NCI-H446 treated with DMSO at 0.1 percent for 48 hours (cell line): Measurements from ENCODE around the gene MKLN1.
"Not testable (repeated sequence)": the region's sequence is repeated elsewhere in the genome, so short reads cannot be mapped to it uniquely, and the experiment has no call there.

Experiments used
- DNase-seq: peaks from one replicate; lab custom pipeline; 2025; lab: John Stamatoyannopoulos, UW

Gene MKLN1

DNA sequence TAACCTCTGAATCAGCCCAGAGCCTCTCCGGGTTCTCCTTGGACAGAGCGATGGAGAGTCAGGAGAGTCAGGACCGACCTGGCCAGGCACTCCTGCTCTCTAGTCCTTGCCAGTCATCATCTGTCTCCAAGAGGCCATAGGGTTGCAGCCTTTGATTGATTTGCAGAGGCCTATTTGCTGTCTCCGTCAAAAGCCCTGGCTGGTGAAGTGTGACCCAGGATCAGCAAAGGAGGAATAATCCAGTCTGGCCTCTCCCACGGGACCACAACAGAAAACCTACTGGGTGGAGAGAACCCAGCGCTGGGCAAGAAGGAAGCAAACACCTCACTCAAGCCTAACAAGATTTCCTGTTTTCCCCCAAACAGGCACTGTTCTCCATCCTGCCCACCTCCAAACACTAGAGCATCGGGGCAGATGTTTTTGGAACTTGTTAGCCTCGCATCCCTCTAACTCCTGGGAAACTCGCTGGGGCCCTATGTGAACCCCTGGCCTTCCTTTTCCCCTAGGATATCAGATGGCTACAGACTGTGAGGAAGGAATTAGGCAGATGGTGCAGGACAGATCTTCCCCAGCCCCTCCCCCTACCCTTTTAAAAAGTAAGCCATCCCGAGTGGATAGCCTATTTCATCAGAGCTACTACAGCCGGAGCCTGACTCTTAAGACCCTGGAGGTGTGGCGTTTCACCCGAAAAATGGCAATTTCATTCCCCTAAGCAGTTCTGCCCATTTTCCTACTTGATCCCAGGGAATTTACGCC lies 174.4 kb downstream of the MKLN1 start:
- DNase-seq, result no peak

DNA sequence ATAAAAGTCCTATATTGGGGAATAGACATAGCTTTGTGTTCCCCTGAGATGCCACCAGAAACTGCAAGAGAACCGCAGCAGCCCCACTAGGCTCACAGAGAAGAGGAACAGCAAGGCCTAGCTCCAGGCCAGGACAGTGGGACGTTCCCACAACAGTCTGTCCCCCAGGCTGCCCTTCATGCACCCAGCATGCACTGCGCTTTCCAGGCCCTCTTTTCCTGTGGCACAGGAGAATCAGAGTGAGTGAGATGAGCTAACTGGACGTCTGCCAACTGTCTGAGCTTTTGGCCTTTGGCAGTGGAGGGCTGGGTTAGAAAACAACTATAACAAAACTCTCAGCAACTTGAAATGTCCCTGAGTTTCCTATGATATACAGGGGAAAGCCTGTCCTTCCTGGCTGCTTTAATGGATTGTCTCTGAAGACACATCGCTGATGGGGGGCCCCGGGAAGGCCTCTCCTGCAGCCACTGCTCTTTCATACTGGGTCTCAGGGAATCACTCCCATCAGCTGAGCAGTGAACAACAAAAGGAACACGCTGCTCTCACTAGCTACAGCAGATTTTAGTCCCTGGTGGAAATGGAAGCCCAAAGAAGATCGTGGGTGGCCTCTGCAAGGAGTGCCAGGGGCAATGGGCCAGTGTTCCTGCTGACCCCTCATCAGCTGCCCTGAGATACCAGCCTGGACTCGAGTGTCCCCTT lies 175.3 kb downstream of the MKLN1 start:
- no peak for DNase-seq

DNA sequence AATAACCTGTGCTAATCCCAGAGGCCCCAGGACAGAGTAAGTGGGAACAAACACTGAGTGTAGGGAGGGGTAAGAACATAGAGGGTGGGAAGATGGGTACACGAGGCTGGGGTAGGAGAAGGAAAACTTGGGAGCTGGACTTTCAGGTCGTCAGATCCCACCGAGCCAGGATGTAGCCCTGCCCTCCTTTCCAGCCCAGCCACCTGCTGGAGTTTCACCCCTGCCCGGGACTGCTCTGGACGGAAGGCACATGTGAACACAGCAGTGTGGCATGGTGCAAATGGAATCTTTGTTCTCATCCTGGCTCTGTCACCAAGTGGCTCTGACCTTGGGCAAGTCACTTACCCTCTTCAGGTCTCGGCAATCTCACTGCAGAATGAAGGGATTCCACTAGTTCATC lies 176.0 kb downstream of the MKLN1 start:
- no peak for DNase-seq

DNA sequence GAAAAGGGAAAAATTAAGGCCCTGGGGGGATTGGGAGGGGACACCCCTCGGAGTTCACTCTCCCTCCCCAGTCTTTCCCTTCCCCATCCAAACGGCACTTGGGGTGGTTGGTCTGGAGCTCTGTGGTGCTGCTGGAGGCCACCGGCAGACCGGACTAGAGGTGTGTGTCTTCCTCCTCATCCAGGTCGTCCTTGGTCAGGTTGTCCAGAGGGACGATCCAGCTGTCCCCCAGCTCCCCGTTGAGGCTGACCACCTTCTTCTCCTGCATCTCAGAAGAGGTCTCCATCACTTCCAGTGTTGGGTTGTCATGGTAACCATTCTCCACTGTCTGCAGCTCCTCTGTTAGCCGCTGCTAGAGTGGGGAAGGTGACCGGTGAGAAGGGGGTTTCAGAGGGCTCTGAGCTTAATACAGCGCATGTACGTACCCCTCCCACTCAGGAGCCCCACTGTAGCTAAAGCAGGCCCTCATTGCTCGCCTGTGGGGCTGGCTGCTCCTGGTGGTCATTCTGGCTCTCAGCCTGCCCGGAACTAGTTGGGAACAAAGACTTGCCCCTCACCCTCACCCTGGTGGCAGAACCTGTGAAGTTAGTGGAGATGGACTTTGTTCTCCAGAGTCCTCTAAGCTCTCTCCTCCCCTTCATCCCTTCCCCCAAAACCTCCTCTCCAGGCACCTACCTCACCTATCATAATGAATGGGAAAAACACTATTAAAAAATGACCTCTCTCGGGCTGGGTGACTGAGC lies 176.7 kb downstream of the MKLN1 start:
- DNase-seq, result no peak

DNA sequence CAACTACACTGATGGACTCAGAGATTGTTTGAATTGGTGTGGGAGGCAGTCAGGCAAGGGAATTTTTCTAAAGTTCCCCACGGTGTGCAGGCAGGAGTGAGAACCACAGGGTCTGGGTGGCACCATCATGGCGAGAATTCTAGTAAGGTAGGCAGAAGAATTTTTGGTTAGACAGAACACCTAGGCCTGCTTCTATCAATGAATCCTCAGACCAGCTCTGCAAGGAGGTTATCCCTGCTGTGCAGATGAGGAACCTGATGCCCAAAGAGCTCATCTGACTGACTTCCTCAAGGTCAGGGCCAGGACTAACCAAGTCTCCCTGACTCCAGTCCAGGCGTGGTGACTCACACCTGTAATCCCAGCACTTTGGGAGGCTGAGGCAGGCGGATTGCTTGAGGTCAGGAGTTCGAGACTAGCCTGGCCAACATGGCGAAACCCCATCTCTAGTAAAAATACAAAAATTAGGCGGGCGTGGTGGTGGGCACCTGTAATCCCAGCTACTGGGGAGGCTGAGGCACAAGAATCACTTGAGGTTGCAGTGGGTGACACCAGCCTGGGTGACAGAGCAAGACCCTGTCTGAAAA lies 177.5 kb downstream of the MKLN1 start:
- not testable (repeated sequence) for DNase-seq

DNA sequence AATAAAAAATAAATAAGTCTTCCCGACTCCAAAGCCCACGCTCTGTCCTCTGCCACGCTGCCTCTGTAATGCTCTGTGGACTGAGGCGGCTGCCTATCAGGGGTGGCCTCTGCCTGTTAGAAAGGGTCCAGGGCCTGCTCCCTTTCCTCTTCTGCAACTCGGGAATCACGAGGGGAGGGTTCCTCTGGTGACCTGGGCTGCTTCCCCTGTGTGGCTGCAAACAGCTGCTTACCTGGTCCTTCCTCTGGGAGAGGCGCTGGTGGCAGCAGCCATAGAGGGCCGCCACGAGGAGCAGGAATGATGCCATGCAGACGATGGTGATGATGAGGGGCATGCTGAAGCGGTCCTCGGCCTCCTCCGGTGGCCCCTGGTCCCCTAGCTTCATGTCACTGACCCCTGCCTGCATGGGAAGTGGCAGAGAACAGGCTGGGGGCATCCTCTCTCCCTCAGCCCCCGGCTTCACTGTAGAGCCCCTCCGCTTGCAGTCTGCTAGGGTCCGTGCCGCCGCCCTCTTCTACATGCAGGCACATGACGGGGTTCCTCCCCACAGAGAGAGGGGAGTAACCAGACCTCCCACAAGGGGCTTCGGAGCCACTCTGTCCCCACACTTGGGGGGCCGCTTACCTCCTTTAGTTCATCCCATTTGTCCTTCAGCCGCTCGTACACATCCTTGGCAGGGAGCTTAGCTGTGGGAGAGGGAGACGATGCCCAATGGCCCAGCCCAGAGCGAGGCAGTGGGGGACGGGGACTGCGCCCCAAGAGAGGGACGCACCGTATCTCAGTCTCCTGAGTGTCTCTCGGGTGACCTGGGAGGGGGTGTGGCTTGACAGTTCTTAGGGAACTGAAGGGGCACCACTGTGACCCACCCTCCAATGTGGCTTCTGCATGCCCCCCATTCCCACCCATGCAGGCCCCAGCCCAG lies 178.2 kb downstream of the MKLN1 start:
- no peak for DNase-seq

DNA sequence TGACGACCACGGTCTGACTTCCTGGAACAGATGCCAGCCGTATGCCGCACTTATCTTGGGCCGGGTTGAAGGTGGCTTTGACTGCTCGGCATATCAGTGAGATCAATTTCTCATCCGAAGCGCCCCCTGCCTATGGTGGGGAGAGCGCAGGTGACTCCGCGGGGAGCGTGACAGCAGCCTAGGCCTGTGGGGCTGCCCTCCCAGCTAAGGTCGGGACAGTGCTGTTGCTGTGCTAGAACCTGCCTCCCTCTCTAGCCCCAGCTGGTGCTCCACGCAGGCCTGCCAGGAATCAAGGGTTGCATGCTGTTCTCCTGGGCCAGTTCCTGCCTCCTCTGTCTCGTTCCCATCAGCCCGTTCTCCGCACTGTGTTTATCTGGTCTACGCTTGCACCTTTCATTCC lies 178.9 kb downstream of the MKLN1 start:
- no peak for DNase-seq

DNA sequence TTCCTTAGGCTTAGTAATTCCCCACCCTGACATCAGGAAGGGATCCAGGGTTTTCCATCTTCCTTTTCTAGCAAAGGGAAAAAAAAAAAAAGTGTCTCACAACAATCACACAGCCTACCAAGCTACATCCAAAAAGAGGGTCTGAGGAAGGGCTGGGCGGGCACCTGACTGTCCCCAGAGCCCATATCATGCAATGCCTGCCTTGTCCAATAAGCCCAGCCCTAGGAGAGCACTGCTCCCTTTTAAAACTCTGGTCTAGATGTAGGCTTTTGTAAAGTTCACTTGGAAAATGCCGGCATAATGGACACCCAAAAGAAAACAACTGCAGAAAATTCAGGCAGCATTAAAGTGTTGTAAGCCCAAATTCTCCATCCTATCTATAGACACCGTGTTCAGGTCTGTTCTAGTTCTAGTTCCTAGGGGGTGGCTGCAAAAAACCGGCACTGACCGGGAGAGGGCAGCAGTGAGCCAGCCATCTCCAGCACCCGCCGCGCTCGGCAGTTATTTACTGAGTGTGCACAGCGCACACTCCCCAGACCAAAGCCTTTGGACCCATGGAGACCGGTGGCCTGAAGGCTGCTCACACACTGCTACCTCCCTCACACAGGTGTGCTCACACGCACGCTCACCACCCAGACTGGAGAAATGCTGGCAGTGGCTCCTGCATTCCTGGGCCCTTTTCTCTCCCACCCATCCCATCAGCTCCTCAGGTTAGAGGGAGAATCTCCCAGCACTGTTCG lies 180.1 kb downstream of the MKLN1 start:
- peak; percentile 4 for DNase-seq

DNA sequence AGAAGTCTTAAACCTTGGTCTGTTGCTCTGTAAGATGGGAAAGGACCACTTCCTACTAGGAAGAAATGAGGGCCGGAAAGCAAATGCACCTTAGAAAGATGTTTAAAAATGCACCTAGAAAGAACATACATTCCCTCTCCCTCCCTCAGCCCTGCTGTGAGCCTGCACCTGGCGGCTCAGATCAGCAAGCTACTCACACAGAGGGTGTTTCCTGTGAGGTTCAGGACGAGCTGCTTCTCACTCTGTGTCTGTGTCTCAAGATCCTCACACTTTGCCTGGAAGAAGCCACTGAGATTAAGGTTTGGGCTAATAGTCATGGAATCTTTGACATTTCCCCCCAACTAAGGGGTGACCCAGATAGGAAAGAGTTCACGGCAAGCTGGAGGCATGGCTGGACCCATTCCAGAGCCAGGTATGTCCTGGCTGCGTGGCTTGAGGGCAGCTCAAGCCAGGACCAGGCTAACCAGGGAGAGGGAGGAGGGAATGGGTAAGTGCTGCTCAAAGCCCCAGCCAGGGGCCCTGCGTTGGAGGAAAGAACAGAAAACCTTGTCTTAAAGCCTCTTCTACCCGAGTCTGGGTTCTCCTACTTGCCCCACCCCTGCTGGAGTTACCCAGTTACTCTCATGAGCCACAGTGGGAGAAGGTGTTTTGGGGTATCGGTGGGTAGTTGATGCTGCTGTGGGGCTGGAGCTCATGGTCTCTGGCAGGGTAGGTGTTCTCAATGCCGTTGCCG lies 181.2 kb downstream of the MKLN1 start:
- DNase-seq, result no peak

DNA sequence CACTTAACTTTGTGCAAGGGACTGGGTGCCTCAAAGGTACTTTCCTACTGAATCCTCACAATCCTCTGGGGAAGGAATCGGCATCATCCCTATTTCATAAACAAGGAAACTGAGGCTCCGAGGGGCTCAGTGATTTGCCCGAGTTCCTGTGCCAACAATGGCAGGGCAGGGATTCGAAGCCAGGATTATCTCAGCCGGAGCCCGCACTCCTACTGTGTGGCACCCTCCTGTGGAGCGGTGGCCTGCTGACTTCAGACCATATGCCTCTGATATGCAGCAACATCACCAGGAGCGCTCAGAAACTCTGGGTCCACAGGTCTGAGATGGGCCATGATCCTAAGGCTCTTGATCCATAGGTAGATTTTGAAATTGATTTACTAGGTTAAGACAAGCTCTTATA lies 182.1 kb downstream of the MKLN1 start:
- no peak for DNase-seq

DNA sequence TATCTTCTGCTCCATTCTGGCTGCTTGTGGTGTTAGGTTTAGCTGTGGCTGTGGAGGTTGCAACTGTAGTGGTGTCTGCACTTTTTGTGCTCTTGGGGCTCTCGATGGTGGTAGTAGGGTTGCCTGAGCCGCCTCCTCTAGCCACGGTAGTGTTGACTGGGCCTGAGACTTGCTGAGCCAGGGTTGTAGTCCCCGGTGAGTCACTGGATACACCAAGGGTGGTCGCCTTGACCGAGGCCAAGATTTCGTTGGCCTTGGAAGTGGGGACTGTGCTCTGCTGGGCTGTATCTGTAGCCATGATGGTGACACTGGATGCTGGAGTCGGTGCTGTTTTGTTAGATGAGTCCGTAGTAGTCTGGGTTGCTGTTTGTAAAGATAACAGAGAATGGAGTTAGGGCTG lies 183.4 kb downstream of the MKLN1 start:
- no peak for DNase-seq

DNA sequence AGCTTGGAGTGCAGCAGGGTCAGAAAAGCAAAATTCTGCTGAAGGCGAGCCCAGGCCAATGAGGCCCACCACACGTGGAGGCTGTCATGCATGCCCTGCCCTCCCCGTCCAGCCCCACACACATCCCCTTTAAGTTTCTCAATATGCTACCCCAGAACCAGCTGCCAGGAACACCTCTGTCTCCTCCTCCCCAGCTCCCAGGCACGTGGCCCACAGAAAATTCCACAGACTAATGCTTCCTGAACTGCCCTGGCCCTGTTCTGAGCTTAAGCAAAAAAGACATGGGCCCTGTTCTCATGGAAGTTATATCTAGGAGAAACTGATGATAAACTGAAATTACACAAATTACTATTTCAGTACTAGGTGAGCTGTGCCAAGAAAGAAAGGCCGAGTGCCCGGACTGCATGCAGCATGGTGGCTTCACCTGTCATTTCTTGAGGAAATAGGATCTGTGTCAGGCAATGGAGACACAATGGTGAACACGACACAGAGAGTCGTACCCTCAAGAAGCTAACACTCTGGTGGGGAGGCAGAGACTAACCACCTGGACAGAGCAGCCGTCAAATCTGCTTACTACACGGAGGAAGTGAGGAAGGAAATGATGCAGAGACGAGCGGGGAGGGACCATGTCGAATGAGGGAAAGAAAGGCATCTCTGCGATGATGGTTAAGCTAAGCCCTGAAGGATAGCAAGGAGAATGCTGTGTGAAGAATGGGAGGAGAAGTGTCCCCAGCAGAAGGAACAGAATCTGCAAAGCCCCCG lies 184.3 kb downstream of the MKLN1 start:
- DNase-seq, result no peak

DNA sequence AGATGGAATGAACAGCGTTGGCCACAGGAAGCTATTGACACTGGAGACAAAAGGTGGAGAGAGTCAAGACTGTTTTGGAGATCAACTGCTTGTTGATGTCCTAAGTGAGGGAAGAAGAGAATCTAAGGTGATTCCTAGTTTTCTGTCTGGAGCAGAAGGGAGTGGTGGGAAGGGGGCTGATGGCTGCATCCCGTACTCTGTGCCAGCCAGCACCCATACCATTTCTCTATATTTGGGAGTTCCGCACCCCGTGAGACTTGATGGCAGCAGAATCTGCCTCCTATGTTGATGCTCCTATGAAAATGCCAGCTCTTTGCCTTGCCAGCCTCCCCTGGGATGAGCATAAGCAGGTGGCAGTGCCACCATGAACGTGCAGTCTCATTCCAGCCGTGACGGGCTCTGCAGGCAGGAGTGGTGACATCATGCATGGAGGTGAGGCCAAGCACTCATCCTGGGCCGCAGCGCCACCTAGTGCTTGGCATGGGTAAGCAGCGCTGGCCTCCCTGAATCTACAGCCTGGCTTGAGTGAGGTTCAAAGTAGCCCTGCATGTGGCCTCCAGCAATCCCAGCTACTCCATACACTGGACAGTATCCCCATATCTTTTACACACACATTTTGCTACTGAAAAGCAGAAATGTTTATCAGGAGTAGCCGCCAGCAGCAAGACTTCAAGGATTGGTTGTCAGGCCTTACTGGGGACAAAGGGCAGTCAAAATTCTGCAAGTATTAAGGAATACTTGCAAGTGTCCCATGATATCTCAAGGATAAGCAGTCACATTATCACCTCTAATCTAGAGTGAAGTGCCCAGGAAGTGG lies 185.8 kb downstream of the MKLN1 start:
- DNase-seq, result peak; percentile 25

DNA sequence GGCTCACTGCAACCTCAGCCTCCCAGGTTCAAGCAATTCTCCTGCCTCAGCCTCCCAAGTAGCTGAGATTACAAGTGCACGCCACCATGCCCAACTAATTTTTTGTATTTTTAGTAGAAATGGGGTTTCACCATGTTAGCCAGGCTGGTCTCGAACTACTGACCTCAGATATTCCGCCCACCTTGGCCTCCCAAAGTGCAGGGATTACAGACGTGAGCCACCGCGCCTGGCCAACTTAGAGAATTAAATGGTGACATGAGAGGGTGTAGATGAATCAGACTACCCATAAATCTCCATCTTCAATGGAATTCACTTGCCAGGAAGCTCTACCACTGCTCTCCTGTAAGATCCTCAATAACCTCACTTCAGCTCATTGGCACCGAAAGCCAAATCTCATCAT lies 187.8 kb downstream of the MKLN1 start:
- not testable (repeated sequence) for DNase-seq

DNA sequence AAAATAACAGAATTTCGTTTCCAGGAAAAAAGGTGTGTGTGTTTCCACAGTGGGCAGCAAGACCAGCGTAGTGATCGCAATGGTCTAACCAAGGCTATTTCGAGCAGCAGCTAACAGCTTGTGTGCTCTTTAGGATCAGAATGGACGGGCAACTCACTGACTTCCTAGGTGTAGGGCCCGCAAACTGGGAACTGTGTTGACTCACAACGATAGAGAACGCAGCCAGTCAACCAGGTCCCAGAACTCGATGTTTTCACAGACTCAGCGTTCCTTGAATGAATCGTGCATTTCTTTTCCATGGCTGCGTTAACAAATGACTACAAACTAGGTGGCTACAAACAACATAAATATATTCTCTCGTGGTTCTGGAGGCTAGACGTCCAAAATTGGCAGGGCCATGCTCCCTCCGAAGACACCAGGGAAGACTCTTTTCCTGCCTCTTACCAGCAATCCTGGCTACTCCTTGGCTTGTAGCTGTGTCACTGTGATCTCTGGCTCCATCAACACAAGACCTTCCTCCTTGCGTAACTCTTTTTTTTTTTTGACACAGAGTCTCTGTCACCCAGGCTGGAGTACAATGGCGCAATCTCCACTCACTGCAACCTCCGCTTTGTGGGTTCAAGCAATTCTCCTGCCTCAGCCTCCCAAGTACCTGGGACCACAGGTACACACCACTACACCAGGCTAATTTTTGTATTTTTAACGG lies 189.7 kb downstream of the MKLN1 start:
- DNase-seq, result no peak

DNA sequence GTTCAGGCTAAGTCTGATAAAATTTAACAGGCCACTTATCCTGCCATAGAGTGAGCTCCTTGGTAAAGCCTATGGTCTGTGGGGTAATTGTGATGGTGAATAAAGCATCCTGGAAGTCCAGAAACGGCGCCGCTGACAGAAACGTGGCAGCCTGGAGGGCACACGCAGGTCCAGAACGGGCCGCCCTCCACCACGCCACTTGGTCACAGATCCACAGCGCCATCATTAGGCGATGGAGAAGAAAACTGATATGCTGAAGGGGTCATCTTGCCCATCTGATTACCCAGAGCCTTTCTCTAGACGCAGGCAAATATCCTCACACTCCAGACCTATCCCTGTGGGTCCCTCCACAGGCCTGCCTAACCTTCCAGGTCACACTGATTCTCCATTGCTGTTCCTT lies 190.9 kb downstream of the MKLN1 start:
- no peak for DNase-seq

DNA sequence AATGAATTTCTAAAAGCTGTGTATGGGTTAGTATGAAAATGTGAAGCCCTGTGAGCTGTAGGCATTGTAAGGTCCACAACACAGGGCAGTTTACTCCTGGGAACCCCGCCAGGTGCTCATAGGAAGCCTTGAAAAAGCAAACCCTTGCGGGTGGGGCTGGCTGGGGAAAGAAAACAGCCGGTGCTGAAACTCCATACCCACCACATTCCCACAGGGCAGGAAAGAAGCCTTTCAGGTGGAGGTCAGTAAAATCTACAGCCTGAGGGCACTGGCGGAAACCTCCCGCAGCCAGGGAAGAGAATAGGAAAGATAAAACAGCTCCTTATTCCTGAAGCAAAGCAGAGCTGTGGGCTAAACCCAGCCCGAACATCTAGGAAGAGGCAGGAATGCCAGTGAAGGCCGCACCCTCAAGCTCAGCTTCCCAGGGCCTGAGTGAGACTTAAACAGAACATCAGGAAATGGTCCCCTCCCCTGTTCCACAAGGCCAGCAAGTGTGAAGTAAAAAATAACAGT lies 194.0 kb downstream of the MKLN1 start:
- DNase-seq, result no peak
